GM15510 (cell line): ENCODE data around the gene ACVR1C.

Source experiments
- POLR2A ChIP-seq: IDR thresholded peaks from 3 replicates; pipeline ENCODE4 v1.6.1; 2011; ENCODE audit warnings: borderline replicate concordance; ENCODE audit not compliant: insufficient read length; ENCODE audit errors: extremely low read depth

Gene ACVR1C

GRCh38 chr2:157628477-157629415, at the start of gene ACVR1C:
Gene ACVR1C (minus strand): TSS chr2:157628864. CDS start chr2:157628644, 220 bp downstream.
- no peak for TF ChIP-seq POLR2A

- TF ChIP-seq POLR2A: no peak
Measured at GRCh38 chr2:157677941-157678340, 49.3 kb upstream of the ACVR1C start.

- no peak for TF ChIP-seq POLR2A
Measured at GRCh38 chr2:157672129-157672528, 43.5 kb upstream of the ACVR1C start.

GRCh38 chr2:157662401-157662800, 33.7 kb upstream of the ACVR1C start:
- TF ChIP-seq POLR2A: no peak

GRCh38 chr2:157661776-157662175, 33.1 kb upstream of the ACVR1C start:
- no peak for TF ChIP-seq POLR2A

- no peak for TF ChIP-seq POLR2A
Measured at GRCh38 chr2:157657858-157658257, 29.2 kb upstream of the ACVR1C start.

GRCh38 chr2:157657101-157657500, 28.4 kb upstream of the ACVR1C start:
- TF ChIP-seq POLR2A: no peak

GRCh38 chr2:157644776-157645175, 16.1 kb upstream of the ACVR1C start:
- TF ChIP-seq POLR2A: no peak

GRCh38 chr2:157631861-157632260, 3.2 kb upstream of the ACVR1C start:
- no peak for TF ChIP-seq POLR2A

- no peak for TF ChIP-seq POLR2A
Measured at GRCh38 chr2:157627594-157628476, 829 bp downstream of the ACVR1C start.

GRCh38 chr2:157625296-157625695, 3.4 kb downstream of the ACVR1C start:
- TF ChIP-seq POLR2A: no peak

- TF ChIP-seq POLR2A: no peak
Measured at GRCh38 chr2:157620956-157621355, 7.7 kb downstream of the ACVR1C start.

GRCh38 chr2:157611726-157612125, 16.9 kb downstream of the ACVR1C start:
- no peak for TF ChIP-seq POLR2A

GRCh38 chr2:157611110-157611509, 17.6 kb downstream of the ACVR1C start:
- TF ChIP-seq POLR2A: no peak

GRCh38 chr2:157606534-157606933, 22.1 kb downstream of the ACVR1C start:
- TF ChIP-seq POLR2A: no peak

GRCh38 chr2:157603198-157603597, 25.5 kb downstream of the ACVR1C start:
- TF ChIP-seq POLR2A: no peak

GRCh38 chr2:157601807-157602206, 26.9 kb downstream of the ACVR1C start:
- TF ChIP-seq POLR2A: no peak
